Myocyte (in vitro differentiated cells): ENCODE measurements around the gene ERAL1. TPM values are rescaled to one million over a fixed set of nuclear protein-coding genes. Genes with fewer than 3 reads are reported as not detected.
"Not testable (repeated sequence)": the region's sequence is repeated elsewhere in the genome, so short reads cannot be mapped to it uniquely, and the experiment has no call there.

Experiments
- DNase-seq: peaks from one replicate; pipeline ENCODE4 v3.0.0-alpha.2; 2012; ENCODE audit warnings: low read depth
- microRNA counts: library from miRNA; unstranded; fragments of <30 nt; microRNA quantifications from one replicate; lab custom pipeline; 2016
- microRNA-seq: library from miRNA; unstranded; fragments of <30 nt; microRNA quantifications from one replicate; pipeline ENCODE4, GENCODE V29; 2016
- total RNA-seq: library from RNA; depleted of rRNA; stranded (reverse); fragments of >200 nt; gene quantifications from 2 replicates; pipeline ENCODE4 v1.2.3, GENCODE V29; 2014

Gene ERAL1
- total RNA-seq, 1 donor from 2014 or later = 35.2 TPM

- peak; percentile 49 for DNase-seq
These were observed 43.1 kb downstream of the ERAL1 start for GRCh38 chr17:28897769-28898526.

GRCh38 chr17:28898527-28898955 lies 43.7 kb downstream of the ERAL1 start:
- no peak for DNase-seq

DNA sequence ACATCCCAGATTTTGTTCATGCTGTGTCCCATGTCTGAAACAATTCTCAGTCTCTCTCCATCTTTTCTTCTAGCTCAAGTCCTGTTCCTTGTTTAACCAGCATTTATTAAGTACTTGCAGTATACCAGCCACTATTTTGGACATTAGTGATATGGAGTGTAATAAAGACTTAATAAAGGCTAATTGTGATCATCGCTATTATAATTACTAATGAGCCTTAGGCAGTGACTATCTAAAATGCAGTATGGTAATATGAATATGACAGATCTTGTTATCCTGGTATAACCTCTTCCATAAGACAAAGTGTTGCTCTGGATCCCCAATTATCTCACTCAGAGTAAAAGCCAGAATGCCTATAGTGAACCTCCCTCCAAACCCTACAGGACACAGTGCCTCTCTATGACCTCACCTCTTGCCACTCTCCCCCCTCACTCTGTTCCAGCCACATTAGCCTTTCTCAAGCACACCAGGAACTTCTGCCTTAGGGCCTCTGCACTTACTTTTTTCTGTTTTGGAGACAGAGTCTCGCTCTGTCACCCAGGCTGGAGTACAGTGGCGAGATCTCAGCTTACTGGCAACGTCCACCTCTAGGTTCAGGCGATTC lies 44.5 kb downstream of the ERAL1 start:
- DNase-seq = no peak

GRCh38 chr17:28900986-28901726 lies 46.3 kb downstream of the ERAL1 start:
- DNase-seq = no peak

GRCh38 chr17:28901866-28902818 lies 47.3 kb downstream of the ERAL1 start:
- DNase-seq = peak; percentile 31

DNA sequence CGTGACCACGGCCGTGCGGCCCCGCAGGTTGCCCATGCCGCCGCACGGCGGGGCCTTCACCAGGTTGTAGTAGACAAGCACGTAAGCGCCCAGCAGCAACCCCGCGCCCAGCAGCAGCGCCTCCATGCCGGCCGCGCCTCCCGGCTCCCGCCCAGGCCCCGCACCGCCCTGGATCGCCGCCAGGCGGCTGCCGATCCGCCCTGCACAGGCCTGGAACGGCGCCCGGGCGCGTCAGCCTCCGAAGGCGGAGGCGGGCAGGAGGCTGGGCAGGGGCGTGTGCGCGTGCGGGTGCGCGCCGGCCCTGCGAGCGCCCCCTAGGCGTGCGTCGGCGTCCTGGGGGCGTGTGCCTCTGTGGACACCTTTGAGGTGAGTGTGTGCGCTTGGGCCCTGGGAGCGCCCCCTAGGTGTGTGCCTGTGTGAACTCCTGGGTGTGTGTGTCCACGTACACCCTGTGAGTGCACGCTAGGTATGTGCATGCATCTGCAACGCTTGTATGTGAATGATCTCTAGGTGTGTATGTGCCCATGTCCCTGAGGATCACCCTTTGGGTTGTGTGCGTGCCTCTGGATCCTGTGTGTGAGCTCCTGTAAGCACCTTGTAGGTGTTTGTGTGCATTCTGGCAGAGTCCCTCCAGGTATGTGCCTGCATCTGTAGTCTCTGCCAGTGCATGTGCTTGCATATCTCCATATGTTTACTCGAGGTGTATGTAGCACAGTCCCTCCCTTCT lies 48.2 kb downstream of the ERAL1 start, which contains the start of gene DHRS13:
DHRS13 (minus strand) TSS at position 261 of the 727 bp plus-strand sequence; CDS start at position 126, 135 bp downstream.
- DNase-seq = peak; percentile 84

- not testable (repeated sequence) for DNase-seq
These were observed 48.7 kb downstream of the ERAL1 start for GRCh38 chr17:28903546-28903841.

DNA sequence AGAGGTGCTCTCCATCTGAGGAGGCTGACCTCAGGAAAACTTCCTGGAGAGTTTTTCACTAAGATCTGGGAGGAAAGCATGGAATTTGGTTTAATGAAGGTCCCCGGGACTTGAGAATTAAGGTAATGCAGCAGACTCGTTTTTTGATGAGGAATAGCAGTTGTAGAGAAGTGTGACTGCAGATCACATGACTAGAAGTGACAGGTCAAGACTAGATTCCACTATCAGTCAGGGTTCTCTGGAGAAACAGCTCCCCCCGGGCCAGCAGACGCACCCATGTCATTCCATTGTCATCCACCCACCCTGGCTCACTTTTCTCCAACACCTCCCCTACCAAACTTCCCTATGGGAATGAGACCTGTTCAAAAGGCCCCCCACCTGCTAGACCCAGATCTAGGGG lies 50.0 kb downstream of the ERAL1 start:
- no peak for DNase-seq

GRCh38 chr17:28906276-28906675 lies 51.5 kb downstream of the ERAL1 start:
- no peak for DNase-seq

DNA sequence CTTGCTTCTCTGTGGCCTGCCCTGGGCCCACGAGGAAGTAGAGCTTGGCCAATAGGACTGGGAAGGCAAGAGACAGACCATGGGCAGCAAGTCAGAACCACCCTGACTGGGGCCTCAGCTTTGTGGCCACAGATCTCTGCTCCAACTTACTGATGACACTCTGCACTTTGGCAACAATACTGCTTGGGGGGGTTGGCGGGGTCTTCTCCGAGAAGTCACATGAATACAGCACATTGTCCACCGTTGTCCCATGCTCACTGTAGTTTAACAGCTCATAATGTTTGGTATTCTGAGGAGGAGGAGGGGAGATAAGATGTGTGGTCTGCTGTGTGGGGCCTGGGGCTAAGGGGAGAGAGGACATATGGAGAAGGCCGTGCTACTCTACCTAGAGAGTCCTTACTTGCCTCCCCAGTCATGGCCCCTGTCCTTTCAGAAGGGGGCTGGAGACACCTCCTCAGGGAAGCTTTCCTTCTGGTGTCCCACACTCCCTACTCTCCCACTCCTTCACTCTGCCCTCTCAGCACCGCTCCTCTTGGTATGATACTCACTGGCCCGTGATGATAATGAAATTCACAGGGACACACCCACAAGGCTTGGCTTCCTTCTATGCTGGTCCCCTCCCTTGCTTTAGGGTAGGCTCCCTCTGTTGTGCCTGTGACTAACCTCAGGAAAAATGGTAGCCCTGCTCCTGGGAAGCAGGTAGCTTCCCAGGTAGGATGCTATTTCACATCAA lies 52.1 kb downstream of the ERAL1 start:
- no peak for DNase-seq

GRCh38 chr17:28907709-28908475 lies 53.1 kb downstream of the ERAL1 start:
- peak; percentile 45 for DNase-seq

DNA sequence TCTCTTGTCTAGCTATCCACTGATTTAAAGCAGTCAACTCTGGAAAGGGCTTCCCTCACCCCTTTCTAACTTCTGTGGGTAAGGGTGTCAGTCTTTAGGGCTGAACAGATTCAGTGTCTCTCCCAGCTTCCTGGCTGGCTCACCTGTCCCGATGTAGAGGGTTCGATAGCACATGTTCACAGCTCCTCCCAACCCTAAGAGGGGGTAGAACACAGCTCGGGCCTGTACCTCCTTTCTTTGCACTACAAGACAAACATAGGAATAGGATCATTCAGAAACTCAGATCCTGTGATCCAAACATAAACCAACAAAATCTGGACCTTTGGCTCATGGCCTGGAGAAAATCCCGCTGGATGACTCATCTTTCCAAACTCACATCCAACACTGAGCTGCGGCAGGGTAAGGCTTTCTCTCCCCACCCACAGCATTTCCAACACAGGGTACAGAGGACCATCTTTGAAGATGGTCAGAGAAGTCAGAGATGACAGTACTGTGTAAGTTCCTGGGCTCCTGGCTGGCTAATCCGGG lies 53.9 kb downstream of the ERAL1 start:
- peak; percentile 74 for DNase-seq

- no peak for DNase-seq
These were observed 55.7 kb downstream of the ERAL1 start for GRCh38 chr17:28910534-28910933.

MicroRNA genes within 50 kb of the gene (microRNA counts, 767-probe panel; counts per million panel counts)
- microRNA hsa-miR-144-3p (lab: Ali Mortazavi, UCI) (not detected), microRNA hsa-miR-451a (lab: Ali Mortazavi, UCI) (not detected)

Small RNAs within 50 kb of the gene (microRNA-seq; reads per million reads assigned to microRNA genes)
- gene MIR451B = not detected

Other genes with a start within 250 kb of the ERAL1 start
- gene RSKR, start 240.8 kb upstream of the ERAL1 start, total RNA-seq = 12.2 and 14.6 TPM in 2 replicates
- 144 and 157 TPM in 2 replicates for gene BLTP2, start 209.9 kb upstream of the ERAL1 start, total RNA-seq
- gene SDF2, start 193.1 kb upstream of the ERAL1 start, total RNA-seq = 36.3 and 39.7 TPM in 2 replicates
- 37.5 and 38.3 TPM in 2 replicates for gene SUPT6H, start 192.8 kb upstream of the ERAL1 start, total RNA-seq
- gene PROCA1, start 143.1 kb upstream of the ERAL1 start, total RNA-seq = 1.0 and 1.6 TPM in 2 replicates
- gene RAB34, start 137.1 kb upstream of the ERAL1 start, total RNA-seq = 162 and 198 TPM in 2 replicates
- 261 and 384 TPM in 2 replicates for gene RPL23A, start 135.0 kb upstream of the ERAL1 start, total RNA-seq
- 11.1 and 22.3 TPM in 2 replicates for gene TLCD1, start 128.8 kb upstream of the ERAL1 start, total RNA-seq
- 5.5 and 6.0 TPM in 2 replicates for gene NEK8, start 126.2 kb upstream of the ERAL1 start, total RNA-seq
- 173 and 248 TPM in 2 replicates for gene TRAF4, start 111.0 kb upstream of the ERAL1 start, total RNA-seq
- 12.7 and 13.3 TPM in 2 replicates for gene FAM222B, start 12.2 kb upstream of the ERAL1 start, total RNA-seq
- gene FLOT2, start 42.7 kb downstream of the ERAL1 start, total RNA-seq = 30.1 and 36.4 TPM in 2 replicates
- gene DHRS13, start 48.1 kb downstream of the ERAL1 start, total RNA-seq = 3.3 and 5.3 TPM in 2 replicates
- 18.5 and 21.4 TPM in 2 replicates for gene PHF12, start 96.5 kb downstream of the ERAL1 start, total RNA-seq
- 0.16 and 0.57 TPM in 2 replicates for gene SEZ6, start 151.0 kb downstream of the ERAL1 start, total RNA-seq
- gene PIPOX, start 188.1 kb downstream of the ERAL1 start, total RNA-seq = 6.4 and 17.5 TPM in 2 replicates